CD4-positive, alpha-beta T cell (primary cell): ENCODE results near the gene ZSCAN18. TPM values are rescaled to one million over a fixed set of nuclear protein-coding genes. Genes with fewer than 3 reads are reported as not detected.

Experiments
- ATAC-seq: fragments of 200-7000 bp; cut with Tn5 transposase; one replicate; pipeline ENCODE4 v1.10.0; 2022; ENCODE audit warnings: mild to moderate bottlenecking; ENCODE audit not compliant: poor library complexity
- CTCF ChIA-PET: fragments of 350-600 bp; sonication (Branson Sonifier 250); formaldehyde crosslinking; loops from one replicate; lab custom pipeline; 2021; ENCODE audit warnings: antibody characterized with exemption, inconsistent platforms; lab: Charles Lee
- POLR2A ChIA-PET: fragments of 350-600 bp; sonication (Branson Sonifier 250); formaldehyde crosslinking; loops from one replicate; lab custom pipeline; 2021; ENCODE audit warnings: antibody characterized with exemption, inconsistent platforms; lab: Charles Lee
- DNase-seq, 14 experiments: peaks; one replicate each; pipeline ENCODE4 v3.0.0-alpha.2; 2013 to 2020; ENCODE audit warnings: mixed read lengths in 2 of 14
- H3K27ac ChIP-seq, 2 donors: one replicate each; pipeline versions ENCODE4 v1.5.1 to v1.7.0; 2013; ENCODE audit warnings: low read length in 2 of 2, low read depth in 1 of 2, mild to moderate bottlenecking in 1 of 2
- H3K27me3 ChIP-seq, 2 experiments: 1 replicate in 1 of 2; 2 replicates in 1 of 2; pipeline versions ENCODE4 v1.6.1 to v1.7.0; 2013; ENCODE audit warnings: low read length in 2 of 2, control low read depth in 1 of 2, mild to moderate bottlenecking in 1 of 2, moderate library complexity in 1 of 2; ENCODE audit not compliant: insufficient read depth in 2 of 2, control insufficient read depth in 1 of 2
- H3K36me3 ChIP-seq: one replicate; pipeline ENCODE4 v1.6.1; 2013; ENCODE audit warnings: low read length, control low read depth; ENCODE audit not compliant: insufficient read depth
- H3K4me1 ChIP-seq: one replicate; pipeline ENCODE4 v1.6.1; 2013; ENCODE audit warnings: low read length, control low read depth; ENCODE audit not compliant: insufficient read depth
- H3K4me3 ChIP-seq: one replicate; pipeline ENCODE4 v1.5.1; 2013; ENCODE audit warnings: mild to moderate bottlenecking, low read length, moderate library complexity
- H3K9me3 ChIP-seq, 2 experiments: 1 replicate in 1 of 2; 2 replicates in 1 of 2; pipeline versions ENCODE4 v1.6.1 to v1.7.0; 2013; ENCODE audit warnings: low read length in 2 of 2, mild to moderate bottlenecking in 2 of 2, control low read depth in 1 of 2, moderate library complexity in 1 of 2; ENCODE audit not compliant: control insufficient read depth in 1 of 2, insufficient read depth in 1 of 2
- H3K27ac Mint-ChIP-seq: one replicate; pipeline ENCODE4 v1.8.0; 2020; ENCODE audit warnings: mixed read lengths
- H3K27me3 Mint-ChIP-seq: one replicate; pipeline ENCODE4 v1.8.0; 2021; ENCODE audit warnings: mixed read lengths
- H3K36me3 Mint-ChIP-seq: one replicate; pipeline ENCODE4 v1.8.0; 2021; ENCODE audit warnings: low read depth, mixed read lengths
- H3K4me1 Mint-ChIP-seq: one replicate; pipeline ENCODE4 v1.8.0; 2021; ENCODE audit warnings: low read depth, mixed read lengths
- H3K4me3 Mint-ChIP-seq: one replicate; pipeline ENCODE4 v1.8.0; 2020; ENCODE audit warnings: mild to moderate bottlenecking, mixed read lengths
- H3K9me3 Mint-ChIP-seq: one replicate; pipeline ENCODE4 v1.8.0; 2020; ENCODE audit warnings: mixed read lengths
- CTCF ChIP-seq: fragments of 200-600 bp; IDR thresholded peaks from one replicate; pipeline ENCODE4 v1.8.0; 2022; ENCODE audit warnings: antibody characterized with exemption, mild to moderate bottlenecking
- intact Hi-C, 2 experiments: fragments of 100-400 bp; cut with DNase I in 1 of 2; cut with micrococcal nuclease in 1 of 2; formaldehyde crosslinking; loops; one replicate each; pipeline versions ENCODE4 v1.15.1 to v1.9.0; 2023 to 2025; cut with DNase I, micrococcal nuclease
- total RNA-seq, 174 experiments: library from RNA in 2 of 174; stranded (reverse) in 2 of 174; gene quantifications; one replicate each; pipeline ENCODE4 v1.2.3 and lab custom pipeline; 2021 to 2026

ZSCAN18 gene
- total RNA-seq, 2 experiments from 2014 or later: 57.1 to 58.8 TPM

- no peak for ATAC-seq
- DNase-seq: no peak
- intact Hi-C loops: no loop called here
- Histone ChIP-seq H3K9me3 (peaks cover 57 to 94% of the 10 kb centered on the region in 2 experiments), H3K4me3 (no peak overlapping the region), H3K36me3 (no peaks in the 10 kb centered on the region), H3K27me3 (peaks cover 10 to 13% of the 10 kb centered on the region in 2 experiments), H3K4me1 (no peaks in the 10 kb centered on the region), H3K27ac (no peak overlapping the region)
- Mint-ChIP-seq H3K4me1 (peaks cover 6% of the 10 kb centered on the region), H3K4me3 (no peak overlapping the region), H3K36me3 (peaks cover 47% of the 10 kb centered on the region), H3K27me3 (peaks cover 33% of the 10 kb centered on the region), H3K27ac (no peak overlapping the region), H3K9me3 (peaks cover 24% of the 10 kb centered on the region)
- CTCF ChIA-PET: no interaction called here
- POLR2A ChIA-PET: no interaction called here
- TF ChIP-seq CTCF: no peak
These were observed 59.3 kb downstream of the ZSCAN18 start for GRCh38 chr19:58038688-58039204.

GRCh38 chr19:58037927-58038687 lies 59.9 kb downstream of the ZSCAN18 start:
- DNase-seq (no peak), ATAC-seq (no peak)
- TF ChIP-seq CTCF: no peak
- Histone ChIP-seq H3K27me3 (peaks cover 10 to 18% of the 10 kb centered on the region in 2 experiments), H3K36me3 (no peaks in the 10 kb centered on the region), H3K4me1 (no peaks in the 10 kb centered on the region), H3K27ac (no peak overlapping the region), H3K4me3 (no peak overlapping the region), H3K9me3 (peaks cover 57 to 94% of the 10 kb centered on the region in 2 experiments)
- Mint-ChIP-seq H3K36me3 (peaks cover 47% of the 10 kb centered on the region), H3K27ac (no peak overlapping the region), H3K4me3 (no peak overlapping the region), H3K27me3 (peaks cover 33% of the 10 kb centered on the region), H3K9me3 (peaks cover 19% of the 10 kb centered on the region), H3K4me1 (peaks cover 6% of the 10 kb centered on the region)
- CTCF ChIA-PET: no interaction called here
- POLR2A ChIA-PET: no interaction called here
- intact Hi-C loops: no loop called here

- H3K27ac ChIP-seq: no peak overlapping the region
- peaks cover 51 to 91% of the 10 kb centered on the region in 2 experiments for H3K9me3 ChIP-seq
- Mint-ChIP-seq H3K36me3 (peaks cover 42% of the 10 kb centered on the region), H3K9me3 (peaks cover 16% of the 10 kb centered on the region), H3K27ac (no peak overlapping the region), H3K4me1 (peaks cover 6% of the 10 kb centered on the region), H3K27me3 (peaks cover 43% of the 10 kb centered on the region), H3K4me3 (no peak overlapping the region)
- DNase-seq: no peak
- CTCF ChIA-PET: no interaction called here
- TF ChIP-seq CTCF: no peak
- no peak for ATAC-seq
- no peaks in the 10 kb centered on the region for H3K36me3 ChIP-seq
- POLR2A ChIA-PET: no interaction called here
- H3K27me3 ChIP-seq: peaks cover 10 to 23% of the 10 kb centered on the region in 2 experiments
- intact Hi-C loops: no loop called here
- no peaks in the 10 kb centered on the region for H3K4me1 ChIP-seq
- H3K4me3 ChIP-seq: no peak overlapping the region
These were observed 62.2 kb downstream of the ZSCAN18 start for GRCh38 chr19:58035863-58036262.
